ENCODE results near the gene BCL3.
A peak's percentile ranks its signal among the peaks of the same experiment; 100 is the strongest.

Gene BCL3

DNA sequence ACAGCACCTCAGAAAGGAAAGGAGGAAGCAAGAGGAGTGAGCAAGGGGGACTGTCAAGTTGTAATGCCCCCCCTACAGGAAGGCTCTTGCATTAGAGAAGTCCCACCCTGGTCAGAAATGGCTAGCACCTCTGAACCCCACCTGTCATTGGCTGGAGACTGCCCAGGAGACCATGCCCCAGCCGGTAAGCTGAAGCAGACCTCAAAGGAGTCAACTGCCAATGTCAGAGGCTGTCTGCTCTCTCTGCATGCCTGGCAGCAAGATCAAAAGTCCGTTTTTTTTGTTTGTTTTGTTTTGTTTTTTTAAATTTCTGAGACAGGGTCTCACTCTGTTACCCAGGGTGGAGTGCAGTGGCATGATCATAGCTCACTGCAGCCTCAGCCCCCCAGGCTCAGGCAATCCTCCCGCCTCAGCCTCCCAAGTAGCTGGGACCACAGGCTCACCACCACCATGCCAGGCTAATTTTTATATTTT, 8.1 kb upstream of the BCL3 start:
- H3K9me3 Mint-ChIP-seq, result no peaks in the 10 kb centered on the region
- ATAC-seq (replicated peaks) (no peak), DNase-seq (no peak)
- no peak overlapping the region for H3K4me3 Mint-ChIP-seq
- H3K27me3 Mint-ChIP-seq, result no peaks in the 10 kb centered on the region
- peaks cover 10 to 17% of the 10 kb centered on the region in 2 donors for H3K4me1 Mint-ChIP-seq (ENCODE audit: low read depth in 2 of 2)
- peak overlapping the region in 1 of 2 donors; percentile 52 for H3K27ac Mint-ChIP-seq
- H3K36me3 Mint-ChIP-seq (ENCODE audit: insufficient read depth), result peaks cover 3% of the 10 kb centered on the region

DNA sequence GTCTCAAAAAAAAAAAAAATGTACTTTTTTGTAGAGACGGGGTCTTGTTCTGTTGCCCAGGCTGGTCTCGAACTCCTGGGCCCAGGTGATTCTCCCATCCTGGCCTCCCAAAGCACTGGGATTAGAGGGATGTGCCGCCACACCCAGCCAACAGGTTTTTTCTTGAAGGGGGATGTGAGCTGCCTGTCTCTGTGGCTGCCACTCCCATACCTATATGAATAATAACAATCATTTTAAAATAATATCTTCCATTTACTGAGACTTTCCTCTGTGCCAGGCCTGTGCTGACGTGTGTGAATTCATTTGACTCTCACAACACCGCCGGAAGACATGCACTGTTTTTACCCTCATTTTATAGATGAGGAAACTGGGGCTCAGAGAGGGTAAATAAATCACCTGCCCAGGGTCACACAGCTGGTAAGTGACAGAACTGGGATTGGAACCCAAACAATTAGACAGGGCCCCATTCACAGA, 7.2 kb upstream of the BCL3 start:
- H3K9me3 Mint-ChIP-seq, result no peaks in the 10 kb centered on the region
- no peak overlapping the region for H3K4me3 Mint-ChIP-seq
- no peak for ATAC-seq (replicated peaks)
- H3K36me3 Mint-ChIP-seq (ENCODE audit: insufficient read depth), result peaks cover 3% of the 10 kb centered on the region
- no peak for DNase-seq
- H3K4me1 Mint-ChIP-seq (ENCODE audit: low read depth in 2 of 2), result peaks cover 16 to 18% of the 10 kb centered on the region in 2 donors
- no peaks in the 10 kb centered on the region for H3K27me3 Mint-ChIP-seq
- H3K27ac Mint-ChIP-seq, result no peak overlapping the region

DNA sequence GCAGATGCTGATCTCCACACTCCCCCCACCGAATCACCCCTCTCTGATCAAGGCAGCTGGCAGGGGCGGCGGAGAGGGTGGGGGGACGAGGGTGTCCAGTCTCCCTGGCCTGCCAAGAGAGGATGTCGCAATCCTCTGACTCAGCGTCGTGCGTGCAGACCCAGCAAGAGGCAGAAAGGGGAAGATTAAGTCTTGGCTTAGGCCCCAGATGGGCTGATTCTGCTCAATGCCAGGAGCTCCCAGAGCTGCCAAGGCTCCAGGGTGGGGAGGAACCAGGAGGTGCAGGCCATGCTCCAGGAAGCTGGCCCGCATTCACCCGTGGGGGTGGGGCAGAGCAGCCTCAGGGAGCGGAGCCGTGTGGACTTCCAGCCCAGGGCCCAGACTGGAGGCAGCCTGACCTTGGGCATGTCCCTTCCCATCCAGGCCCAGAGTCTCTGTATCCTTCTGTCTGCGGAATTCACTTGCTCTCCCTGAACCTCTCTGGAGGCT, 6.6 kb upstream of the BCL3 start:
- peak overlapping the region in 1 of 2 donors; percentile 27 for H3K27ac Mint-ChIP-seq
- H3K4me3 Mint-ChIP-seq, result no peak overlapping the region
- H3K9me3 Mint-ChIP-seq, result no peaks in the 10 kb centered on the region
- peaks cover 4% of the 10 kb centered on the region for H3K36me3 Mint-ChIP-seq (ENCODE audit: insufficient read depth)
- peaks cover 18 to 21% of the 10 kb centered on the region in 2 donors for H3K4me1 Mint-ChIP-seq (ENCODE audit: low read depth in 2 of 2)
- ATAC-seq (replicated peaks) (peak; percentile 28), DNase-seq (no peak)
- H3K27me3 Mint-ChIP-seq, result no peaks in the 10 kb centered on the region

- Mint-ChIP-seq H3K36me3 (ENCODE audit: insufficient read depth) (peaks cover 10% of the 10 kb centered on the region), H3K4me3 (no peak overlapping the region), H3K27ac (peak overlapping the region; percentile 22 to 27), H3K27me3 (no peaks in the 10 kb centered on the region), H3K9me3 (no peaks in the 10 kb centered on the region), H3K4me1 (ENCODE audit: low read depth in 2 of 2) (peaks cover 16 to 18% of the 10 kb centered on the region in 2 donors)
- ATAC-seq (replicated peaks) (no peak), DNase-seq (no peak)
Observed at GRCh38 chr19:44742330-44743061, 6.0 kb upstream of the BCL3 start.

GRCh38 chr19:44744871-44745332, 3.6 kb upstream of the BCL3 start:
- Mint-ChIP-seq H3K27me3 (no peaks in the 10 kb centered on the region), H3K4me3 (no peak overlapping the region), H3K36me3 (ENCODE audit: insufficient read depth) (peaks cover 26% of the 10 kb centered on the region), H3K27ac (peak overlapping the region; percentile 87 to 95), H3K9me3 (no peaks in the 10 kb centered on the region), H3K4me1 (ENCODE audit: low read depth in 2 of 2) (peaks cover 28 to 30% of the 10 kb centered on the region in 2 donors)
- no peak for DNase-seq
- no peak for ATAC-seq (replicated peaks)

DNA sequence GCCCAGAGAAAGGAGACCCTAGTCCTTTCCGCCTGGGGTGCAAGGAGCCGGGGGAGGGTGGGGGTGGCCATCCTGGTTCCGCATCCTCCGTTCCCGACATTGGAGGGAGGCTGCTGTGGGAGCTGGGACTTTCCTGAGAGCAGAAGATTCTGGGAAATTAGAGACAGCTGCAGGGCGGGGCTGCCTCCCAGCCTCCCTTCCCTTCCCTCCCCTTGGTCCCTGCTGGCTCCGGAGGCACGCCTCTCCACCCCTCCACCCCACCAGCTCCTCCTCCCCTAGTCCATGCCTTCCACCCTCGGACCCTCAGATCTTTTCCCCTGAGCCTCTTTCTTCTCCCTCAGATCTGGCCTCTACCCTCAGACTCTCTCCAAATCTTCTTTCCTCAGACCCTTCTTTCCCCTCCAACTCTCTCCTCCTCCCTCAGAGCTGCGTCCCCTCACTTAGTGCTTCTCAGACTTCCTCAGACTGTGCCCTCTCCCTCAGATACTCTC, 3.1 kb upstream of the BCL3 start:
- ATAC-seq (replicated peaks), result no peak
- Mint-ChIP-seq H3K27me3 (no peaks in the 10 kb centered on the region), H3K9me3 (no peaks in the 10 kb centered on the region), H3K4me3 (peak overlapping the region; percentile 32 to 42), H3K36me3 (ENCODE audit: insufficient read depth) (peaks cover 30% of the 10 kb centered on the region), H3K4me1 (ENCODE audit: low read depth in 2 of 2) (peaks cover 31 to 32% of the 10 kb centered on the region in 2 donors), H3K27ac (peak overlapping the region; percentile 87 to 95)
- no peak for DNase-seq

GRCh38 chr19:44745887-44746600, 2.5 kb upstream of the BCL3 start:
- Mint-ChIP-seq H3K4me1 (ENCODE audit: low read depth in 2 of 2) (peaks cover 37 to 38% of the 10 kb centered on the region in 2 donors), H3K36me3 (ENCODE audit: insufficient read depth) (peaks cover 36% of the 10 kb centered on the region), H3K27ac (peak overlapping the region; percentile 87 to 95), H3K27me3 (no peaks in the 10 kb centered on the region), H3K4me3 (peak overlapping the region; percentile 42 to 87), H3K9me3 (no peaks in the 10 kb centered on the region)
- DNase-seq (no peak), ATAC-seq (replicated peaks) (no peak)

- peaks cover 41 to 42% of the 10 kb centered on the region in 2 donors for H3K4me1 Mint-ChIP-seq (ENCODE audit: low read depth in 2 of 2)
- H3K27me3 Mint-ChIP-seq, result no peaks in the 10 kb centered on the region
- peak overlapping the region; percentile 87 to 95 for H3K27ac Mint-ChIP-seq
- H3K9me3 Mint-ChIP-seq, result no peaks in the 10 kb centered on the region
- peak overlapping the region; percentile 80 to 87 for H3K4me3 Mint-ChIP-seq
- no peak for DNase-seq
- peaks cover 41% of the 10 kb centered on the region for H3K36me3 Mint-ChIP-seq (ENCODE audit: insufficient read depth)
- ATAC-seq (replicated peaks), result no peak
Observed at GRCh38 chr19:44746616-44746945, 1.9 kb upstream of the BCL3 start.

DNA sequence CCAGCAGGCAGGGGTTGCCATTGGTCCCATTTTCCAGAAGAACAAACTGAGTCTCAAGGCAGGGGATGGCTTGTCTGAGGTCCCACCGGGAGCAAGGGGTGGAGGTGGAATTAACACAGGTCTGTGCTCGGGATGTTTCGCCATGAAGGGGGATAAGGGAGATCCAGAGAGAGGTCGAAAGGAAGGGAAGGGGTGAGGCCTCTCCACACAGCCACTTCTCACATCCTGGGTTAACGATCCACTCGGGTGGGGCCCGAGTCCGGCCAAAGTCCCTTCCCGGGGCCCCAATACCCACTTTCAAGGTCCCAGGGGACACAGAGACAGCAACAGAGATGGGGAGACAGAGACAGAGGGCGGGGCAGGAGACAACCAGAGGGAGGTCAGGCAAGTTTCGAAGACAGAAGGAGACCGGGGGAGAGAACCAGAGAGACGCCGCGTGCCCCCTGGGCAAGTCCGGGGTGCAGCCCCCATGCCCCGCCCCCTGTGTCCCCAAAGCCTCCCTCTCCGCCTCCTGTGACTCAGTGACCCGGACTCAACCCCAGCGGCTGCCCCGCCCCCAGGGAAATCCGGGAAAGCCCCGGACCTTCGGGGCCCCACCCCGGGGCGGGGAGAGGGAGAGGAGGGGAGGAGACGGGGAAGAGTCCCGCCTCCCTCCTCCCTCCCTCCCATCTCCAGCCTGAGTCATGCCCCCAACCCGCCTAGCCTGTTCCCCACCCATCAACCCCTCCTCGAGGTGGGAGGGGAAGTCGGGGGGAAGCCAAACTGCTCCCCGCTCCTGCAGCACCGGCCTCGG, 1.4 kb upstream of the BCL3 start:
- H3K27ac Mint-ChIP-seq, result peak overlapping the region; percentile 87 to 95
- DNase-seq (peak; percentile 85 to 91 (median 89)), ATAC-seq (replicated peaks) (peak; percentile 62)
- H3K36me3 Mint-ChIP-seq (ENCODE audit: insufficient read depth), result peaks cover 47% of the 10 kb centered on the region
- H3K4me3 Mint-ChIP-seq, result peak overlapping the region; percentile 80 to 87
- H3K4me1 Mint-ChIP-seq (ENCODE audit: low read depth in 2 of 2), result peaks cover 43 to 44% of the 10 kb centered on the region in 2 donors
- no peaks in the 10 kb centered on the region for H3K27me3 Mint-ChIP-seq
- H3K9me3 Mint-ChIP-seq, result no peaks in the 10 kb centered on the region

DNA sequence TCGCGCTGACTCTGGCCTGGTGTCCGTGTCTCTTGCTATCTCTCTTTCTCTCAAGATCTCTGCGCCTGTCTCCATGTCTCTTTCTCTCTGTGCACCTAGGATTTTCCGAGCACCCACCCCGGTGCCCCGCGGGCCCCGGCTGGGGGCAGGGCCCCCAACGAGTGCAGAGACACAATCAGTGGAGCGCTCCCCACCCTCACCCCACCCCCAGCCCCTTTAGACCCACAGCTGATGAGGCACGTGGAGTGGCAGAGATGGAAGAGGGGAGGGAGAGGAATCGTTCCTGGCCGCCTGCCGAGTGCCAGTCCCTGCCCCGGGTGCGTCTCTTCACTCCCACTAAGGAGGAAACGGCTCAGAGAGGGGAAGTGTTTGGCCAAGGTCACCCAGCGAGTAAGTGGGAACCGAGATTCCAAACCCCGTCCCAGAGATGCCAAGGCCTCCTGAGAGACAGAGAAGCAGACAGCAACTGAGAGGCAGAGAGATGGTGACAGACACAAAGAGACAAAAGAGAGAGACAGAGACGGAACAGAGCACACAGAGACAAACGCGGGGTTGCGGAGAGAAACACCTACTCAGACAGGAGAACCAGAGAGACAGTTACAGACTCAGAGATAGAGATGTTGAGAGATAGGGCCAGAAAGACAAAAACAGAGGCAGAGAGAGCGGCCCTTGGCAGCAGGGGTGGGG, 626 bp upstream of the BCL3 start:
- Mint-ChIP-seq H3K9me3 (no peaks in the 10 kb centered on the region), H3K27ac (peak overlapping the region; percentile 87 to 95), H3K4me3 (peak overlapping the region; percentile 80 to 87), H3K4me1 (ENCODE audit: low read depth in 2 of 2) (peaks cover 49 to 51% of the 10 kb centered on the region in 2 donors), H3K27me3 (no peaks in the 10 kb centered on the region), H3K36me3 (ENCODE audit: insufficient read depth) (peaks cover 54% of the 10 kb centered on the region)
- peak; percentile 5 for ATAC-seq (replicated peaks)
- peak; percentile 23 to 53 (median 24) for DNase-seq

DNA sequence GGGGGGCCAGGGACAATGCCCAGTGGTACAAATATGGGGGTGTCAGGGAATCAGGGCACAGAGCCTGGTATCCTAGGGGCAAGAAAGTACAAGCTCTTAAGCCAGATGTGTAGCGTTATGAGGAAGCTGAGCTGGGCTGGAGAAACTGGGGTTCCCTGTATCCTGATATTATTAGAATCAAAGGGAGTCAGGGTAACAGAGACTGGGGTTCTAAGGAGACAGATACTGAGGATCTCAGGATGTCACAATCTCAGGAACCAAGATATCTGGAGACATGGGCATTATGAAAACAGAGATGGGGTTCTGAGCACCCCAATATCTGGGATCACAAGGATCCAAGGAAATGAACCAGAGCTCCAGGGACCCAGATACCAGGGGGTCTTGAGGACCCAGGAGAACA, 784 bp downstream of the BCL3 start:
- no peak for ATAC-seq (replicated peaks)
- H3K27me3 Mint-ChIP-seq, result no peaks in the 10 kb centered on the region
- H3K4me3 Mint-ChIP-seq, result peak overlapping the region; percentile 85 to 92
- H3K4me1 Mint-ChIP-seq (ENCODE audit: low read depth in 2 of 2), result peaks cover 57 to 63% of the 10 kb centered on the region in 2 donors
- H3K36me3 Mint-ChIP-seq (ENCODE audit: insufficient read depth), result peaks cover 68% of the 10 kb centered on the region
- H3K9me3 Mint-ChIP-seq, result no peaks in the 10 kb centered on the region
- no peak for DNase-seq
- peak overlapping the region; percentile 94 to 97 for H3K27ac Mint-ChIP-seq

DNA sequence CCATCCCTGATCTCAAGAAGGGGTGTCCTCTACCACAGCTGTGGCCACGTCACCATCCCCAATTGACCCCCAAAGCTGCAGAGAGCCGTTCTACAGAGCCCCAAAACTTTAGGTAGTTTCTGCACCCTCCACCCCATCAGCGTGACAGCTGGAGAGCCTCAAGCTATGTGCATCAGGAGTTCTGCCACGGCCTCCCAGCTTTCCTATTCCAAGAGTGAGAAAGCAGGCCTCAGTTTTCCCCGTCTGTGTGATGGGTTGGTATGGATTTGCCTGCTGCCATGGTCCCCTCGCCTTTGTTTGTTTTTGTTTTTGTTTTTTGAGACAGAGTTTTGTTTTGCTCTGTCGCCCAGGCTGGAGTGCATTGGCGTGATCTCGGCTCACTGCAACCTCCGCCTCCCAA, 1.5 kb downstream of the BCL3 start:
- peaks cover 62 to 68% of the 10 kb centered on the region in 2 donors for H3K4me1 Mint-ChIP-seq (ENCODE audit: low read depth in 2 of 2)
- H3K4me3 Mint-ChIP-seq, result peak overlapping the region; percentile 85 to 92

More for the DNA sequence above, 1.5 kb downstream of the BCL3 start:
- ATAC-seq (replicated peaks) (no peak), DNase-seq (no peak)
- peaks cover 72% of the 10 kb centered on the region for H3K36me3 Mint-ChIP-seq (ENCODE audit: insufficient read depth)
- H3K9me3 Mint-ChIP-seq, result no peaks in the 10 kb centered on the region
- peak overlapping the region; percentile 94 to 97 for H3K27ac Mint-ChIP-seq
- H3K27me3 Mint-ChIP-seq, result no peaks in the 10 kb centered on the region

Data from effector memory CD8-positive, alpha-beta T cell (primary cell).